HG03108 (cell line): Measurements from ENCODE around the gene MPHOSPH9.
A peak's percentile ranks its signal among the peaks of the same experiment; 100 is the strongest.
"Not testable (repeated sequence)": the region's sequence is repeated elsewhere in the genome, so short reads cannot be mapped to it uniquely, and the experiment has no call there.

Experiments used
- ATAC-seq: cut with Tn5 transposase; IDR thresholded peaks from one replicate; pipeline ENCODE4 v1.9.1; 2021; ENCODE audit warnings: moderate library complexity; ENCODE audit not compliant: unreplicated experiment

Gene MPHOSPH9

GRCh38 chr12:123258593-123258992, 25.7 kb upstream of the MPHOSPH9 start:
- ATAC-seq: no peak

- ATAC-seq: no peak
These were observed 22.0 kb upstream of the MPHOSPH9 start for GRCh38 chr12:123254853-123255446.

GRCh38 chr12:123253641-123254459, 20.9 kb upstream of the MPHOSPH9 start:
- no peak for ATAC-seq

- ATAC-seq: not testable (repeated sequence)
These were observed 19.4 kb upstream of the MPHOSPH9 start for GRCh38 chr12:123252365-123252764.

- ATAC-seq: no peak
These were observed 18.6 kb upstream of the MPHOSPH9 start for GRCh38 chr12:123251403-123252076.

DNA sequence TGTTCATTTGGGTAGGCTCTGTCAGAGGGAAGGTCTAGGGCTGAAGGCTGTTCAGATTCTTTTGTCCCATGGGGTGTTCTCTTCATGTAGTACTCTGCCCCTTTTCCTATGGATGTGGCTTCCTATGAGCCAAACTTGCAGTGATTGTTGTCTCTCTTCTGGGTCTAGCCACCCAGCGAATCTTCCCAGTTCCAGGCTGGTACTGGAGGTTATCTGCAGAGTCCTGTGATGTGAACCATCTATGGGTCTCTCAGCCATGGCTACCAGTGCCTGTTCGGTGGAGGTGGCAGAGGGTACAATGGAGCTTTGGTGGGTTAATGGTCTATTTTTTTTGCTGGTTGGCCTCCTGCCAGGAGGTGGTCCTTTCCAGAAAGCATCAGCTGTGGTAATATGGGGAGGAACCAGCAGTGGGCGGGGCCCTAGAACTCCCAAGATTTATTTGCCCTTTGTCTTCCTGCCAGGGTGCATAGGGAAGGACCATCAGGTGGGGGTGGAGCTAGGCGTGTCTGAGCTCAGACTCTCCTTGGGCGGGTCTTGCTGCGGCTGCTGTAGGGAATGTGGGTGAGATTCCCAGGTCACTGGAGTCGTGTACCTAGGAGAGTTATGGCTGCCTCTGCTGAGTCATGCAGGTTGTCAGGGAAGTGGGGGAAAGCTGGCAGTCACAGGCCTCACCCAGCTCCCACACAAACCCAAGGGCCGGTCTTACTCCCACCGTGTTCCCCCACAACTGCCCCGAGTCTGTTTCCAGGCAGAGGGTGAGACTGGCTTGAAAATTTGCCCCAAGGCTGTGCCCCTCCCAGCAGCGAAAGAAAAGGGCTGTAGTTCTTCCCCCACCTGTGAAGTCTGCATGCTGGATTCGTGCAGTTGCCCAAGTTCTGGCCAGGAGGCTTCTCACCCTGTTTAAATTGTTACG, 17.8 kb upstream of the MPHOSPH9 start:
- no peak for ATAC-seq

GRCh38 chr12:123248996-123249741, 16.2 kb upstream of the MPHOSPH9 start:
- ATAC-seq: not testable (repeated sequence)

DNA sequence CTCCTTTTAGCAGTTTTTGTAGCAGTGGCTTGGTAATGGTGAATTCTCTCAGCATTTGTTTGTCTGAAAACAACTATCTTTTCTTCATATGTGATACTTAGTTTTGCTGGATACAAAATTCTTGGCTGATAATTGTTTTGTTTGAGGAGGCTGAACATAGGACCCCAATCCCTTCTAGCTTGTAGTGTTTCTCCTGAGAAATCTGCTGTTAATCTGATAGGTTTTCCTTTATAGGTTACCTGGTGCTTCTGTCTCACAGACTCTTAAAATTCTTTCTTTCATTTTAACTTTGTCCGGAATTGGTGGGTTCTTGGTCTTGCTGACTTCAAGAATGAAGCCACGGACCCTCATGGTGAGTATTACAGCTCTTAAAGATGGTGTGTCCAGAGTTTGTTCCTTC, 15.2 kb upstream of the MPHOSPH9 start:
- not testable (repeated sequence) for ATAC-seq

DNA sequence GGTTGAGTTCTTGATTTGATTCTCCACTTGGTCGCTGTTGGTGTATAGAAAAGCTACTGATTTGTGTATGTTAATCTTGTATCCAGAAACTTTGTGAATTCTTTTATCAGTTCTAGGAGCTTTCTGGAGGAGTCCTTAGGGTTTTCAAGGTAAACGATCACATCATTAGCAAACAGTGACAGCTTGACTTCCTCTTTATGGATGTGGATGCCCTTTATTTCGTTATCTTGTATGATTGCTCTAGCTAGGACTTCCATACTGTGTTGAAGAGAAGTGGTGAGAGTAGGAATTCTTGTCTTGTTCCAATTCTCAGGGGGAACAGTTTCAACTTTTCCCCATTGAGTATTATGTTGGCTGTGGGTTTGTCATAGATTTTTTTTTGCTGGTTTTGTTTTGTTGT, 12.7 kb upstream of the MPHOSPH9 start:
- no peak for ATAC-seq

- ATAC-seq: no peak
These were observed 10.8 kb upstream of the MPHOSPH9 start for GRCh38 chr12:123243671-123244262.

DNA sequence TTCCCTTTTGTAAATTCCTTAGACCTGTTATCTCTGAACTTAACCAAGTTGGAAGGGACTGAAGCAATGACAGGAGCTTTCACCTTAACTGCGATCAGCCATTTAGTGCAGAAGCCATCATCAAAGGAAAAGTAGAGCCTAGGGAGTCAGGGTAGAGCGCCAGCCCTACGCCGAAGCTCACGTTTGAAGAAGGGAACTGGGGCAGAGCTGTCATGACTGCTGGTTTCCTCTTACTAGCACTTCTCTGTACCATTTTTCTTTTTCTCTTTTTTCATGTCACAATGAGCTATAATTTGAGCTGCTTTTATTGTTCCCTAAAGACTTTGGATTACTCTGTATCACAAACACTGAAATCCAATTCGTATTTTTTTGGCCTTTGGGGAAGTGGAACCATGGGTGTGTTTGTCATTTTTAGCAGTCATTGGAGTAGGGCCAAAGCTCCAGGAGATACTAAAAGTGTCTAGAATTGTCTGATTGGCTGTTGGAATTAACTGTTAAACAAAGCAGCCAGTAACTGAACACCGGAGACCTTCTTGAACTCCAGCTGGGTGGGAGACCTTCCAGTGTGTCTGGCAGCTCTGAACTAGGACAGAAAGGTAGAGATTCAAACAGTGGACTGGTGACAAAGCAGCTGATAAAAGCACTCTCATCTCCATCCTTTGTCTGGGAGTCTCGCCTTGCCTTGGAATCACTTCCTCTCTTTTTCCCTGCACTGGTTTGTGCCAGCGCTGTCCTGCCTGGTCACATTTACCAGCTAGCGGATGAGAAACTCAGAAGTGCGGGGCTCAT, 9.4 kb upstream of the MPHOSPH9 start:
- no peak for ATAC-seq

DNA sequence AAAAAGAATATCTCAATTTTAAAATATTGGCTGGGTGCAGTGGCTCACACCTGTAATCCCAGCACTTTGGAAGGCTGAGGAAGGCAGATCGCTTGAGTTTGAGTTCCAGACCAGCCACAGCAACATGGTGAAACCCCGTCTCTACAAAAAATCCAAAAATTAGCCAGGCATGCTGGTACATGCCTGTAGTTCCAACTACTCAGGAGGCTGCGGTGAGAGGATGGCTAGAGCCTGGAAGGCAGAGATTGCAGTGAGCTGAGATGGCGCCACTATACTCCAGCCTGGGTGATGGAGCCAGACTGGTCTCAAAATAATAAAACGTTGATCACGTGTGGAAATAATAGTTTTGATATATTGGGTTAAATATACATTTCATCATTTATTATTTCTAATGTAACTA, 6.0 kb upstream of the MPHOSPH9 start:
- no peak for ATAC-seq

DNA sequence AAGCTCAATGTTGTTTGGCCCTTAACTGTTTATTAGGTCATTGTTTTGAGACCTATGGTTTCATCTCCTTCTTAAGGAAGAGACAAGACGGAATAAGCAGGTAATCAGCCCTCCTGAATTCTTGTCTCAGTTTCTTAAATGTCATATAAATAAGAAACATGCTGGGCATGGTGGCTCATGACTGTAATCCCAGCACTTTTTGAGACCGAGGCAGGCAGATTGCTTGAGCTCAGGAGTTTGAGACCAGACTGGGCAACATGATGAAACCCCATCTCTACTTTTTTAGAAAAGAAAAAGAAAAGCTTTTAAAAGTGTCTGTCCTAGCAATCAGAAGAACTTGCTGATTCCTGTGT, 5.4 kb upstream of the MPHOSPH9 start:
- ATAC-seq: no peak

GRCh38 chr12:123237646-123238329, 4.8 kb upstream of the MPHOSPH9 start:
- ATAC-seq: no peak

- peak; percentile 1 for ATAC-seq
These were observed 766 bp upstream of the MPHOSPH9 start for GRCh38 chr12:123233505-123234308.

DNA sequence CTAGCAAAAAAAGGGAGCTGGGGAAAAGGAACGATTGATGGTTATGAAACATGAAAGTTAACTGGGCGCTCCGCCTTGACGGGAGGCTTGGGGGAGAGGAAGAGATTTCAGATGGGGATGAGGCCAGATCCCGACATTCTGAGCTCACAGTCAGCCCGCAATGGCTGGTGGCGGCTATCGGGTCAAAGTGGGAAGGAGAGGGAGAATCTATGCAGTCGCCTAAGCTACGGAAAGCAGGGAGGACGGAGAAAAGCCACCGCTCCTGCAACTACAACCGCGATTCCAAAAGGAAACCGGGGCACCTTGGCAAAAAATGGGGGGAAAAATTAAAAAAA, 502 bp downstream of the MPHOSPH9 start:
- no peak for ATAC-seq

DNA sequence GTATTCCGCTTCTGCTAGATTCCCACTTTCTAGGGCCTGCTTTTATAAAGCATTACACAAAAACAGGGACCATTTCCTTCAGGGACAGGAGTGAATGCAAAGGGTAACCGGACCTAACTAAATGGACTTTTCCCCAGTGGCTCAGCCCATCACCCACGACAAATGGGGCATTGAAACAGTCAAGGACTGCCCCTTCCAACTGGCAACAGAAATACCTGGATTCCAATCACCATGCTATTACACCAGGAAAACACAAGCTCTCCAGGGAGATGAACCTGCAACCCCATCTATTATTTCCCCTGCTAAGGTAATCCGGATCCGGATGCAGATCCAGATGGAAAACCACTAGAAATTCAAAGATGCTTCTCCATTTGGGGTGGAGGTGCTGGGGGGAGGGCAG, 1.0 kb downstream of the MPHOSPH9 start:
- no peak for ATAC-seq

DNA sequence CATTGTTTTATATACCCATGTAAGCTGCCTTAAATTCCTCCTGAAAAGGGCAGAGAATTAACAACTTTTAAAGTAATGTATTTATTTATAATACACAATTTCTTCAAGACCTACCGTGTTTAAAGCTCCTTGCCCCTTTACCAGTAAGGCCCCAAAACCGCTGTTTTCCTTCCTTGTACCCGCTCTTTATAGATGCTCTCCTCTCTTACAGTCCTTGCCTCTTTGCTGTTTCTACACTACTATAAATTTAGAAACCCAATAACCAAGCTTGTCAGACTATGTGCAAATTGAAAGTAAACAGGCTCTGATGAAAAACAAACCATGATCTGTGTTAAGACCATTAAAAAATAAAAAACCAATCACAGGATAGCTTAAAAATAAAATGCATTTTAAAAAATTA, 3.9 kb downstream of the MPHOSPH9 start:
- ATAC-seq: no peak
